ENCODE data around the gene STK38.

Gene STK38

GRCh38 chr6:36542041-36542440, 5.2 kb downstream of the STK38 start:
- no peak for TF ChIP-seq ZC3H10 (CRISPR knock-in tag; IDR thresholded peaks at IDR 0.05)
- no peak for TF ChIP-seq ZFP30 (CRISPR knock-in tag; IDR thresholded peaks at IDR 0.05)
- TF ChIP-seq SNAI2 (CRISPR knock-in tag; IDR thresholded peaks at IDR 0.05) = no peak
- no peak for TF ChIP-seq ZFP3 (CRISPR knock-in tag; IDR thresholded peaks at IDR 0.05)
- TF ChIP-seq CSRNP3 (CRISPR knock-in tag; IDR thresholded peaks at IDR 0.05) = no peak
- TF ChIP-seq PPARA (CRISPR knock-in tag; IDR thresholded peaks at IDR 0.05; ENCODE audit: borderline replicate concordance) = no peak
- no peak for TF ChIP-seq PATZ1 (CRISPR knock-in tag; IDR thresholded peaks at IDR 0.05; ENCODE audit: borderline replicate concordance)
- no peak for TF ChIP-seq ESRRG (CRISPR knock-in tag; IDR thresholded peaks at IDR 0.05)
- TF ChIP-seq TOX (CRISPR knock-in tag; IDR thresholded peaks at IDR 0.05; ENCODE audit: borderline replicate concordance) = no peak
- TF ChIP-seq CREB5 (CRISPR knock-in tag; IDR thresholded peaks at IDR 0.05; ENCODE audit: low read depth) = no peak
- peak; percentile 9; the same call in 1 of the 3 replicates for ATAC-seq

GRCh38 chr6:36539814-36540568, 7.3 kb downstream of the STK38 start:
- ATAC-seq = no peak
- no peak for TF ChIP-seq SNAI2 (CRISPR knock-in tag; IDR thresholded peaks at IDR 0.05)
- no peak for TF ChIP-seq ZNF70 (CRISPR knock-in tag; IDR thresholded peaks at IDR 0.05)
- TF ChIP-seq OSR1 (CRISPR knock-in tag; IDR thresholded peaks at IDR 0.05) = no peak
- TF ChIP-seq CSDC2 (CRISPR knock-in tag; IDR thresholded peaks at IDR 0.05) = no peak
- TF ChIP-seq ISL1 (CRISPR knock-in tag; IDR thresholded peaks at IDR 0.05) = no peak

- no peak for TF ChIP-seq ARNTL (CRISPR knock-in tag; IDR thresholded peaks at IDR 0.05; ENCODE audit: borderline replicate concordance, low read depth)
- no peak for TF ChIP-seq ESRRG (CRISPR knock-in tag; IDR thresholded peaks at IDR 0.05)
- TF ChIP-seq ZNF70 (CRISPR knock-in tag; IDR thresholded peaks at IDR 0.05) = no peak
- no peak for TF ChIP-seq TCF4 (CRISPR knock-in tag; IDR thresholded peaks at IDR 0.05; ENCODE audit: borderline replicate concordance)
- no peak for TF ChIP-seq ZFP3 (CRISPR knock-in tag; IDR thresholded peaks at IDR 0.05)
- no peak for TF ChIP-seq GLIS3 (CRISPR knock-in tag; IDR thresholded peaks at IDR 0.05)
- no peak for TF ChIP-seq ISL1 (CRISPR knock-in tag; IDR thresholded peaks at IDR 0.05)
- no peak for TF ChIP-seq RARB (CRISPR knock-in tag; IDR thresholded peaks at IDR 0.05)
- no peak for TF ChIP-seq BACH2 (CRISPR knock-in tag; IDR thresholded peaks at IDR 0.05; ENCODE audit: borderline replicate concordance)
- TF ChIP-seq ZNF8 (CRISPR knock-in tag; IDR thresholded peaks at IDR 0.05) = no peak
Measured at GRCh38 chr6:36536873-36537547, 10.3 kb downstream of the STK38 start.

GRCh38 chr6:36533321-36533720, 14.0 kb downstream of the STK38 start:
- no peak for ATAC-seq
- TF ChIP-seq TOX (CRISPR knock-in tag; IDR thresholded peaks at IDR 0.05; ENCODE audit: borderline replicate concordance) = no peak
- TF ChIP-seq POU6F1 (CRISPR knock-in tag; IDR thresholded peaks at IDR 0.05; ENCODE audit: borderline replicate concordance, low read depth) = no peak
- TF ChIP-seq ZFP30 (CRISPR knock-in tag; IDR thresholded peaks at IDR 0.05) = no peak
- no peak for TF ChIP-seq ARNTL (CRISPR knock-in tag; IDR thresholded peaks at IDR 0.05; ENCODE audit: borderline replicate concordance, low read depth)
- no peak for TF ChIP-seq CSDC2 (CRISPR knock-in tag; IDR thresholded peaks at IDR 0.05)
- TF ChIP-seq TSHZ2 (CRISPR knock-in tag; IDR thresholded peaks at IDR 0.05) = no peak
- no peak for TF ChIP-seq ZNF70 (CRISPR knock-in tag; IDR thresholded peaks at IDR 0.05)
- TF ChIP-seq TCF4 (CRISPR knock-in tag; IDR thresholded peaks at IDR 0.05; ENCODE audit: borderline replicate concordance) = no peak
- TF ChIP-seq SNAI2 (CRISPR knock-in tag; IDR thresholded peaks at IDR 0.05) = no peak
- TF ChIP-seq BACH2 (CRISPR knock-in tag; IDR thresholded peaks at IDR 0.05; ENCODE audit: borderline replicate concordance) = no peak
- no peak for TF ChIP-seq GLIS3 (CRISPR knock-in tag; IDR thresholded peaks at IDR 0.05)
- no peak for TF ChIP-seq ESRRG (CRISPR knock-in tag; IDR thresholded peaks at IDR 0.05)
- no peak for TF ChIP-seq PPARA (CRISPR knock-in tag; IDR thresholded peaks at IDR 0.05; ENCODE audit: borderline replicate concordance)
- no peak for TF ChIP-seq CREB5 (CRISPR knock-in tag; IDR thresholded peaks at IDR 0.05; ENCODE audit: low read depth)

More at GRCh38 chr6:36536873-36537547, 10.3 kb downstream of the STK38 start:
- ATAC-seq = no peak
